Adipose tissue (tissue), 3 donors: Measurements from ENCODE around the gene AKAP8. TPM values are rescaled to one million over a fixed set of nuclear protein-coding genes. Genes with fewer than 3 reads are reported as not detected.
"Not testable (repeated sequence)": the region's sequence is repeated elsewhere in the genome, so short reads cannot be mapped to it uniquely, and the experiment has no call there.

Experiments used
- H3K27ac ChIP-seq: one replicate; pipeline ENCODE4 v1.5.1; 2013; ENCODE audit warnings: low read depth, low read length
- WGBS, 3 donors: extraction: QIAGEN DNeasy Blood & Tissue Kit; methylation state at CpG; one replicate each; pipeline ENCODE4 v1.1.7; 2013; 5-methylcytosine and 5-hydroxymethylcytosine counted together
- polyA plus RNA-seq, 3 donors: library from polyadenylated mRNA; stranded (reverse); fragments of 200-250 nt; gene quantifications; one replicate each; pipeline ENCODE4 v1.2.3, GENCODE V29; 2013
- donor health status: healthy with polysubstance abuse.
- donor health status: Bipolar disorder and iron deficiency.
- donor health status: healthy.

AKAP8 gene
- polyA plus RNA-seq, 3 donors, result 8.7 to 19.3 (median 13.3) TPM

DNA sequence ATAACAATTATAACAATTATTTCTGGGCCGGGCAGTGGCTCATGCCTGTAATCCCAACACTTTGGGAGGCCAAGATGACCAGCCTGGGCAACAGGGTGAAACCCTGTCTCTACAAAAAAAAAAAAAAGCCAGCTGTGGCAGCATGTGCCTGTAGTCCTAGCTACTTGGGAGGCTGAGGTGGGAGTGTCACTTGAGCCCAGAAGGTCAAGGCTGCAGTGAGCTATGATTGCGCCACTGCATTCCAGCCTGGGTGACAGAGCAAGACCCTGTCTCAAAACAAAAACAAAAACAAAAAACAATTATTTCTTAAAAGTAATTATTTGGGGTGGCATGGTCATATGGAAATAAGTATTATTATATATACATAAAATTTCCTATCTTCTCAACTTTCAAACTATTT, 31.8 kb upstream of the AKAP8 start:
- not testable (repeated sequence) for H3K27ac ChIP-seq
- WGBS, 3 donors, result 61 to 86% (median 81%) methylated on average over 2 of the region's 2 CpGs

DNA sequence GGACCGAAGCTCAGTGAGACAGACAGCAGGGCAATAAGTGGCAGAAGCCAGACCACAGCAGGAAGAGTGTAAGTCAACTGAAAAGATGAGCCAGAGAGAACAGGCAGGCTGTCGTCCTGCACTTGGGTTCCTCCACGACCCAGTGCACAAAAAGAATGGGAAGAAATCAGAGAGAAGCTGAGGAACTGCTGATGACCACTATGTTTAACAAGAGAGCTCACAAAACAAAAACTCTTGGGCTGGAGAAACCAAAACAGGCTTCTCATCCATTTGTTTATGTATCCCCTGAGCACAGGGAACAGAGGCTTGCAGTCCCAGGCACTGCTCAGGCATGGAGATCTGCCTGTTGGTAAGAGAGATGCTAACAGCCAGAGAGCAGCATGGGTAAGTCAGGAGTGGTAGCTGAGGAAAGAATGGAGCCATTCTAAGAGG, 25.2 kb upstream of the AKAP8 start:
- no peak overlapping the region for H3K27ac ChIP-seq
- WGBS, 3 donors, result 50 to 52% (median 51%) methylated on average over 3 of the region's 3 CpGs

DNA sequence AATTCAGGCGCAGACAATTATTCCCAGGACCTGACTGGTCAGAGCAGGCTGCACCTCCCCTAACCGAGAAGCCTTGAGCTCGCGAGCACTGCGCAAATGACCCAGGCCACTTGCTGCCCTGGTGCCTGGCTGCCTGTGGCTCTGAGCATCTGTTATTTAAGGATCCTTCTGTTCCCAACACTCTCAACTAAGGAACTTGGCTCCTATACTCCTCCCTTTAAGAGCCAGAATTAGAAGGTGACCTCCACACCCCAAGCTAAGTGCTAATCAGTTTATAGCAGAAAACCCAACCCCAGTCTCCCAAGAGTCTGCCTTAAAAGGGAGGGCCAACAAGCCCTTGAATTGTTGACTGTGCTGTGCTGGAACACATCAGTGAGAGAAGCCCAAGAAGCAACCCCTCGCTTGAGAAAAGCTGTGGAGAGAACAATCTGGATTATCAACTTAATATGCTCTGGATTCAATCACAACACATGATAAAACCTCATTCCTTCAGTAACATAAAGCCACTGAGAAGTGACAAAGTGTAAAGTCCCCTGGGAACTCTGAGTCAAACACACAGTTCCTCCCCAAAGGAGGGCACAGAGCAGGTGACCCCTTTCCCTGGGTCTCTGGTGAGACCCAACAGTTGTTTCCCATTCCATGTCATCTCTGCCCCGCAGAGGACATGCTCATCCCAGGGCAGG, 24.7 kb upstream of the AKAP8 start:
- 71 to 82% (median 81%) methylated on average over 7 of the region's 7 CpGs for WGBS, 3 donors
- H3K27ac ChIP-seq, result no peak overlapping the region

DNA sequence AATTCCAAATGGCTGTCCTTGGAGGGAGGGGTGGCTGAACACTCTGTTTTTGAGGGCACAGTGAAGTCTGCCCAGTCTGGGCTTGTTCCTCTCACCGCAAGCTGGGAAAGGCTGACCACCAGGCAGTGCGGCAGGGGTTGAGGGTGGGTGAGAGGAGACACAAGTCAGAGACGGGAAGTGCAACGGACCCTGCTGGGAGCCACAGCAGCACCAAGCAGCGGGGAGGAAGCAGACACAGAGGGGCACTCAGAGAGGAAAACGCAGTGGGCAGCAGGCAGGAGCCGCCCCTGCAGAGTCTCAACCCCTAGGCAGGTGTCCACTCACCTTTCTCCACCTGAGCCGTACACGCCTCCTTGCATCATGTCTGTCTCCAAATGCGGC, 23.6 kb upstream of the AKAP8 start:
- WGBS, 3 donors, result 91 to 95% (median 93%) methylated on average over 10 of the region's 10 CpGs
- H3K27ac ChIP-seq, result no peak overlapping the region

DNA sequence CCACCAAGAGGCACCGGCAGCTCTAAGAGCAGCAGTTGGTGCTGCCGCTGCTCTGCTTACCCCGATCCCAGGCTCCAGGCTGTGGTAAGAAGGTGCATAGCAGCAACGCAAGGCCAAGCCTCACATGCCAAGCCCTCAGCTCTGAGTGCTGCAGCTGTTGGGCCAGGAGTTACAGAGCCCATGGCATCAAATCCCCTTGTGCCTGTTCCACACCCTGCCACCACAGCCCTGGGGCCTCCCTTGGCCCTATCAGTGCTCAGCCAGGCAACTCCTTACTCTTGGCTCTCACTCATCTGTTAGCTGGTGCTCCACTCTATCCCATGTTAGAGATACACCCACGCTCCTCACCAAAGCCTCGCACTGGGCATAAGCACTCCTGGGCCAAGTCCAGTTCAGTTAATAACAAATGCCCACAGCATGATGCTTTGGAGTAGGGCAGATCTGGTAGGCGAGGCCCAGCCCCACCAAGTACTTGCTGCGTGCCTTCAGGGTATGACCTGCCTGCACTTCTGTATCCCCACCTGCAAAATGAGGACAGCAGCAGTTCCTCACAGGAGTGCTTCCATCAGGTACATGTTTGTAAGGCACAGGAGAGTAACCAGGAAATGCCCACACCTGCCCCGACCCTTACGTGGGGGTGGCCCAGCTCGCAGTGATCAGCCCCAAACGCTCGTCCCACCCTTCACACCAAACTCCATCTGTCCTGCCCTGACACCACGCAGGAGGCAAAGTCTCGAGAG, 23.0 kb upstream of the AKAP8 start:
- 84 to 86% (median 85%) methylated on average over 15 of the region's 15 CpGs for WGBS, 3 donors
- no peak overlapping the region for H3K27ac ChIP-seq

DNA sequence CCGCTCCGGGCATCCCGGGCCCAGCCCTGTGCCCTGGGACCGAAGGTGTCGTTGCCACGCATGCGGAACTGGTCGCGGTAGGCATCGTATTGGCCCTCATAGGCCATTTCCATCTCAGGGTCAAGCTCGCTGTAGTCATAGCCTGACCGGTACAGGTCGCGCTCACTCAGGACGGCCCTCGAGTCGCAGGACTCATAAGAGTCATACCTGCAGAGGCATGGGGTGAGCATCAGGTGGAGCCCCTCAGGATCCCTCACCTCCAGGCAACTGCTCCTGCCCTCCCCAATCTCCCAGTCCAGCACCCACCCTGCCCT, 21.8 kb upstream of the AKAP8 start:
- no peak overlapping the region for H3K27ac ChIP-seq
- WGBS, 3 donors, result 95 to 96% (median 96%) methylated on average over 17 of the region's 17 CpGs

DNA sequence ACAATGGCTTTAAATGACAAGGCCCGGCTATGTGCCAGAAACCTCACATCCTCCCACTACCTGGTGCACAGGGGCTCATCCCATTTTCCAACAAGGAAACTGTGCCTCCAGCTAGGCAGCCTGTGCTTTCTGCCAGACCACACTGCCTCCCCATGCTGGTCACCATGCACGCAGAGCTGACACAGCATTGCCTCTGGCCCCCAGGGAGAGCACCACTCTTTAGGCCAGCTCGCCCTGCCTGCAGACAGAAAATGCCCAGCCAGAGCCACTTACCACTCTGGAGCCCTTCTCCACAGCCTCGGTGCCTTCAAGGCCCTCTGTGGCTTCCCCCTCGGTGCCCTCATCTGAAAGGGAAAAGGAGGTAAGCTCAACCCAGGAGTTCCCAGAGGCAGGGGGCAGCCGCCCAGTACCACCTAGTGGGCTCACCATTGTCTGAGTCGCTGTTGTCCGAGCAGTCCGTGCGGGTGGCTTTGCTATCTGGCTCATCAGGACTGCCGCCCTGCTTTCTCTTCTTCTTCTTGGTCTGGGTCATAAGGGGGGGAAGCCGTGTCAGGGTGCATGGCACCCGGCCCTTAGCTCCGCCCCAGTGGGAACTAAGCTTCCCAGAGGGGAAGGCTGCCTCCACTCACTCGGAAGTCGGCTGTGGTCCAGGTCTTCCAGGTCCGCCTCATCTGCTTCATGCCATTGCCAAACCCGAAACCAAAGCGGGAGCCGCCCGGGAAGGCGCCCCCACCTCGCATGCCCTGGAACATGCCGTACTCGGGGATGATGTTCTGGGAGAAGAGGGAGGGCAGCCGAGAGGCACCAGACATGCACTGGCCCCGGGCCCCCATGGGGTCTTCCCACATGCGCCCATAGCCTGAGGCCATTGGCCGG, 21.2 kb upstream of the AKAP8 start:
- WGBS, 3 donors, result 78 to 87% (median 84%) methylated on average over 29 of the region's 29 CpGs
- no peak overlapping the region for H3K27ac ChIP-seq

DNA sequence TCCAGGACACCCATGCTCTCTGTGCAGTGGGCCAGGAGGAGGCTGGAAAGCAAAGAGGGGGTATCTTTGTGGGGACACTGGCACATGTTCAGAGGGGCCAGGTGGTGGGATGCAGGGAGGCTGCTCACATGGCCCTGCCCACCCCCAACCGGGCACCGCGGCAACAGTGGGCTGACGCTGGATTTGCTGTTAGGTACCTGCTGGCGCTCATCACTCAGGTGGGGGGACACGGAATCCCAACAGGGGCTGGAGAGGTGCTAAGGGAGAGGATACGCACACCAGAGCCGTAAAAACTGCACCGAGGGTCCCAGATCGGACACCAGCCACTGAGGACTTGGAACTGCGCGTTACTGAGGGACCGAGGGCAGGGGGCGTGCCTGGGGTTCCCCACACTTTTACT, 20.0 kb upstream of the AKAP8 start:
- WGBS, 3 donors, result 92 to 97% (median 95%) methylated on average over 14 of the region's 14 CpGs
- no peak overlapping the region for H3K27ac ChIP-seq

DNA sequence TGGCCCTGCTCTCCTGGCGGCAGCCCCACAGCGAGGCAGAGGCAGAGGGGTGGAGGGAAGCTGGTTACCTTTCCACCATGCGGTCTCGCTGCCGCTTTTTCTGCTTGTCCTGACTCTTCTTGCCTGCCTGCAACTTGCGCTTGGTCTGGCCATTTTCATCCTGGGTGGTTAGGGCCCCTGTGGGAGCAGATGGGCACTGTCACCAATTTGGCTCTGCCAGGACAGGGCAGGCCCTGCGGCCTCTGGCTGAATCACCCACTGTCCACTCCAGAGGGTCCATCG, 19.6 kb upstream of the AKAP8 start:
- no peak overlapping the region for H3K27ac ChIP-seq
- 94 to 96% (median 95%) methylated on average over 8 of the region's 8 CpGs for WGBS, 3 donors

DNA sequence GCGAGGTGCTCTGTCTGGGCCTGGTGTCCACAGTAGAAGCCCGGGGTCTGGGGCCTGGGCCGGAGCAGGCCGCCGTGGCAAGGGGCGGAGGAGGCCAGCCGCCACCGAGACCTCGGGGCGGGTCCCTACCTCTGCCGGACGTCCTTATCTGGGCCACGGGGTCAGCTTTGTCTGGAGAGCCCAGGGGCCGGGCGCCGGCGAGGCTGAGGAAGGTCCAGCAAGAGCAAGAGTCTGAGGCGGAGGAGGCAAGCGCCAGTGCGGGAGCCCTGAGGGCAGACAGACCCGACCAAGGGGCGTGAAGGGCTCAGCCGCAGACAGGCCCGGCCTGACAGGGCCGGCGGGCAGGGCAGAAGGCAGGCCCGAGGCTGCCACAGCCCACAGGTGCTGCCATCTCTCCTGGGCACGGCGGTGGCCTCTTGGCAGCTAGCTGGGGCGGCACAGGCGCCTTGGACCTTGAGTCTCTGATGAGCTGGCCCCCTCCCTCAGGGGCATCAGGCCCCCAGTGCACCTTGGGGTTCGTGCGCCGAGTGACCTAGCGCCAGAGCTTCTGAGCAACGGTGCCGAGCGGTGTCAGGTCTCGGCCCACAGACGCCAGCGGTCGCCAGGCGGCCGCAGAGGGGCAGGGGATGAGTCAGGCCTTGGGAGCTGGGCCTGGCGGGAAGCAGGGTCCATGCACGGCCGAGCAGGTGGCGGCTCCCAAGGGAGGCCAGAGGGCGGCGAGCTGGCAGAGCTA, 19.1 kb upstream of the AKAP8 start:
- H3K27ac ChIP-seq, result no peak overlapping the region
- 91 to 94% (median 93%) methylated on average over 37 to 50 of the region's 50 CpGs for WGBS, 3 donors

DNA sequence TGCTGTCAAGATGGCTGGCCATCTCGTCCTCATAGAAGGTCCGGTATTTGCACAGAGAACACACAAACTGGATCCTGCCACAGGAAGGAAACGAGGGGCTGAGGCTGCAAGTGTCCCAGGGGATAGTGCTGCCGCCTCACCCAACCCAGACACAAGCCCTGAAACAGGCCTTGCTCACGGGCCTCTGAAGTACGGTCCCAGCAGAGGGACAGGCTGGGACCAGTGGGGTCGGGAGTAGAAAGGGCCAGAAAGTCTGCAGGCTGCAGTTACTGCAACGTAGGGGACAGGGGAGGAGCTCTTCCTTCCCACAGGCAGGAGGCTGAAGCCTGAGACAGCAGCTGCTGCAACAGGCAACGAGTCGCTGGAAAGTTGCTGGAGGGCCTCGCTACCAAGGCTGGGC, 18.2 kb upstream of the AKAP8 start:
- WGBS, 3 donors, result 70 to 84% (median 79%) methylated on average over 11 of the region's 11 CpGs
- H3K27ac ChIP-seq, result no peak overlapping the region

DNA sequence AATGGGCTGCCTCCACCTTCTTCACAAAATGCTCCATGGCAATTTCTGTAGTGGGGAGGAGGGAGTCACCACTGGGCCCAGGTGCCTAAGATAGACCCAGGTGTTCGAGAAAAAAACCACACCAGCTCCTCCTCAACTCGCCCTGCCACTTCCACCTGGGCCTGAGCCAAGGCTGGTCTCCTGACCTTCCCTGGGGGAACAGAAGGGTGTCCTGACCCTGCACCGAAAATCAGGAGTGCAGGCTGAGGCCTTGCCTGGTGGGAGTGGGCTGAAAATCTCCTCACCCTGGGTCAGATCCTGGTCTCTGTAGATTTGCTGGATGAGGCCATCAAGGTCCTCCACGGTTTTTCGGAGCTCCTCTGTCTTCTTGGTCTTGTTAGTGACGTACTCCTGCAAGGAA, 17.6 kb upstream of the AKAP8 start:
- H3K27ac ChIP-seq, result no peak overlapping the region
- 84 to 88% (median 87%) methylated on average over 6 of the region's 6 CpGs for WGBS, 3 donors

DNA sequence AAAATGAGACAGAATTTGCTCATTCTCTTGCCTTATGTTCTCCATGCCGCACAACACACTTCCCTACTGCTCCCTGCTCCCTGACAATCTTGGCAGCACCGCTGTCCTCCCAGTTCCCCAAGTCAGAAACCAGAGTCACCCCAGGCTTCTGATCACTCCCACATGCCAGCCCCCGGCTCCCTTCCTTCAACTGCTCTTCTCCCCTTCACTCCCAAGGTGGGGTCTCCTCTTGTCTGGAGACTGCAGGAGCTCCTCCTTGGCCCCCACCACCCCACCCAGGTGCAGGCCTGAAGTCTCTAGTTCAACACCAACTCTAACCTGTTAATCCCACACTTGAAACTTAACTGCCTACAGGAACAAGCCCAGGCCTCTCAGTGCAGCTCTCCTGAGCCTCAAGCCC, 16.8 kb upstream of the AKAP8 start:
- no peak overlapping the region for H3K27ac ChIP-seq
- WGBS, 3 donors, result 93 to 97% (median 96%) methylated on average over 3 of the region's 3 CpGs

DNA sequence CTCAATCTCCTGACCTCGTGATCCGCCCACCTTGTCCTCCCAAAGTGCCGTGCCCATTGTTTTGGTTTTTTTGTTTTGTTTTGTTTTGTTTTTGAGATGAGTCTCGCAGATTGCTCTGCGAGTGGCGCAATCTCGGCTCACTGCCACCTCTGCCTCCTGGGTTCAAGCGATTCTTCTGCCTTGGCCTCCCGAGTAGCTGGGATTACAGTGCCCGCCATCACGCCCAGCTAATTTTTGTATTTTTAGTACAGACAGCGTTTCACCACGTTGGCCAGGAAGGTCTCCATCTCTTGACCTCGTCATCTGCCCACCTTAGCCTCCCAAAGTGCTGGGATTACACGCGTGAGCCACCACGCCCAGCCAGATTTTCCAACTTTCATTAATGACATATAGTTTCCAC, 15.7 kb upstream of the AKAP8 start:
- H3K27ac ChIP-seq, result not testable (repeated sequence)
- WGBS, 3 donors, result 93% methylated on average over 17 of the region's 17 CpGs

DNA sequence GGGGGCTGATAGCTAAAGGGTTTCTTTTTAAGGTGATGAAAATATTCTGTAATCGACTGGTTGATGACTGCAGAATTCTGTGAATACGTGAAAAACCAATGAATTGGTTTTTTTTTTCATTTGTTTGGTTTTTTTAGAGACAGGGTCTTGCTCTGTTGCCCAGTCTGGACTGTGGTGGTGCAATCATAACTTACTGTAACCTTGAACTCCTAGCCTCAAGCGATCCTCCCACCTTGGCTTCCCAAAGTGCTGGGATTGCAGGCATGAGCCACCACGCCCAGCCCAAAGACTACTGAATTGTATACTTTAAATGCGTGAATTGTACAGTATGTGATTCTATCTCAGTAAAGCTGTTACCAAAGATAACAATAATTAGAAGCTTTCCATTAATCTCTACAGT, 14.8 kb upstream of the AKAP8 start:
- H3K27ac ChIP-seq, result no peak overlapping the region
- 93 to 94% (median 94%) methylated on average over 5 of the region's 5 CpGs for WGBS, 3 donors

DNA sequence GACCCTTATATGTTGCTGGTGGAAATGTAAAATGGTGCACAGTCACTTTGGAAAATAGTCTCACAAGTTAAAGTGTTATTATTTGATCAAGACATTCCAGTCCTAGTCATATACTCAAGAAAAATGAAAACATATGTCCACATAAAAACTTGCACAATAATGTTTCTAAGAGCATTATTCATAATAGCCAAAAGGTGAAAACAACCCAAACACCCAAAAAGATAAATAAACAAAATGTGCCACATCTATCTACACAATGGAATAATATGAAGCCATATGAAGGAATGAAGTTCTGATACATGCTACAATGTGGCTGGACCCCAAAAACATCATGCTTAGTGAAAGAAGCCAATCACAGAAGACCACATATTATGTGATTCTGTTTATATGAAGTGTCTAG, 14.4 kb upstream of the AKAP8 start:
- H3K27ac ChIP-seq, result no peak overlapping the region

DNA sequence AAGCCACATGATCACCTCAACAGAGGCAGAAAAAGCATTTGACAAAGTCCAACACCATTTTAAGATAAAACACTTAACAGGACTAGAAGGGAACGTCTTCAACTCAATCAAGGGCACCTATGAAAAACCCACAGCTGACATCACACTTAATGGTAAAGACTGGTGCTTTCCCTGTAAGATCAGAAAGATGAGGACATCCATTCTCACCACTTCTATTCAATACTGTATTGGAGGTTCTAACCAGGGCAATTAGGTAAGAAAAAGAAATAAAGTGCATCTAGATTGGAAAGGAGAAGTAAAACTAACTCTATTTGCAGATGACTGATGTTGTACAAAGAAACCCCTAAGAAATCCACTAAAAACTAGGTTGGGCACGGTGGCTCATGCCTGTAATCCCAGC, 11.2 kb upstream of the AKAP8 start:
- 73 to 91% (median 91%) methylated on average over 2 of the region's 2 CpGs for WGBS, 3 donors
- no peak overlapping the region for H3K27ac ChIP-seq

DNA sequence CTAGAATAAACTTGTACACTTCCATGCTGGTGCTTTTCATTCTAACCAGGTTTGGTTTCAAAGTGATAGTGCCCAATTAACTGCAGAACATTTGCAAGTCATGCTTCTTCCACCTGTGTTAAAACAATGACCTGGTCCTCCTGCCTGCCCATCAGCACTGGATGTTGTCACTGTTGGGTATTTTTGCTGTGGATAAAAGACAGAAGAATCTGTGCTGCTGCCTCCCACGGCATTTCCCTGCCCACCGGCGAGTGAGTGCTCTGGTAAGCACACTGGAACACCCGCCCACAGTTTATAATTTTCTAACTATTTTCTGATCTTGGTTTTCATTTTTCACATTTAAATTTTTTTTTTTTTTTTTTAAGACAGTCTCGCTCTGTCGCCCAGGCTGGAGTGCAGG, 2.3 kb upstream of the AKAP8 start:
- no peak overlapping the region for H3K27ac ChIP-seq
- WGBS, 3 donors, result 90 to 95% (median 90%) methylated on average over 6 of the region's 6 CpGs

DNA sequence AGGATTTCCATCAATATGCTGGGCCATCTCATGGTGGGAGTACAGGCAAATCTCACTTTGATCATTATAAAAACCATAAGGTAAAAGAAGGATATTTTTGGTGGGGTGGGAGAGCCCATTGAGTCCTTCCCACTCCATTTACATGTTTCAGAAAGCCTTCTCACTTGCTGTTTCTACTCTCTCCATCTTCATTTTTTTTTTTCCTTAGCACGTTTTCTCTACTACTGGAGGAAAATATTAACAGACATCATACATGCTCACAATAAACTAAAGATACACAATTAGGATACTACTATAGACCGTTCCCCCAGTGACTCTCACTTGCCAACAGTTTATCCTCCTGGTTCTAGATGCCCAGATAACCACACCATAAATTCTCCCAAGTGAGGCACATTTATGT, 1.8 kb upstream of the AKAP8 start:
- WGBS, 3 donors, result 77 to 94% (median 78%) methylated on average over 2 of the region's 2 CpGs
- H3K27ac ChIP-seq, result no peak overlapping the region
